ENCODE data around the gene FLOT1. TPM values are rescaled to one million over a fixed set of nuclear protein-coding genes. Genes with fewer than 3 reads are reported as not detected.

FLOT1 gene
- total and polyA plus RNA-seq, 2 of the 13 experiments (the other 11 are each of a cell fraction or from before 2014, with no cell fraction given) = 82.3 to 130 TPM

- TF ChIP-seq ZHX1 (CRISPR knock-in tag; IDR thresholded peaks at IDR 0.05; ENCODE audit: low read depth) (peak; percentile 81), HOXA9 (CRISPR knock-in tag; IDR thresholded peaks at IDR 0.05; ENCODE audit: borderline replicate concordance) (peak; percentile 96; the same call in 1 of the 2 replicates), SKI (IDR thresholded peaks at IDR 0.05; ENCODE audit: partially characterized antibody) (peak; percentile 97), ELF4 (CRISPR knock-in tag; IDR thresholded peaks at IDR 0.05; ENCODE audit: borderline replicate concordance) (no peak; the same call in 1 of the 2 replicates), ZSCAN12 (CRISPR knock-in tag; IDR thresholded peaks at IDR 0.05) (peak; percentile 8; the same call in 1 of the 2 replicates), GATAD2A (CRISPR knock-in tag; IDR thresholded peaks at IDR 0.05) (peak; percentile 88), ZMYM3 (CRISPR knock-in tag; IDR thresholded peaks at IDR 0.05) (no peak), SNAPC2 (CRISPR knock-in tag; IDR thresholded peaks at IDR 0.05) (no peak; the same call in none of the 2 replicates), ZNF792 (CRISPR knock-in tag; IDR thresholded peaks at IDR 0.05) (peak; percentile 72; the same call in 1 of the 2 replicates), SNAPC4 (CRISPR knock-in tag; IDR thresholded peaks at IDR 0.05) (peak; percentile 24; the same call in 1 of the 2 replicates), YEATS2 (CRISPR knock-in tag; IDR thresholded peaks at IDR 0.05; ENCODE audit: borderline replicate concordance) (peak; percentile 82)
- TF ChIP-seq, protein P1, sequence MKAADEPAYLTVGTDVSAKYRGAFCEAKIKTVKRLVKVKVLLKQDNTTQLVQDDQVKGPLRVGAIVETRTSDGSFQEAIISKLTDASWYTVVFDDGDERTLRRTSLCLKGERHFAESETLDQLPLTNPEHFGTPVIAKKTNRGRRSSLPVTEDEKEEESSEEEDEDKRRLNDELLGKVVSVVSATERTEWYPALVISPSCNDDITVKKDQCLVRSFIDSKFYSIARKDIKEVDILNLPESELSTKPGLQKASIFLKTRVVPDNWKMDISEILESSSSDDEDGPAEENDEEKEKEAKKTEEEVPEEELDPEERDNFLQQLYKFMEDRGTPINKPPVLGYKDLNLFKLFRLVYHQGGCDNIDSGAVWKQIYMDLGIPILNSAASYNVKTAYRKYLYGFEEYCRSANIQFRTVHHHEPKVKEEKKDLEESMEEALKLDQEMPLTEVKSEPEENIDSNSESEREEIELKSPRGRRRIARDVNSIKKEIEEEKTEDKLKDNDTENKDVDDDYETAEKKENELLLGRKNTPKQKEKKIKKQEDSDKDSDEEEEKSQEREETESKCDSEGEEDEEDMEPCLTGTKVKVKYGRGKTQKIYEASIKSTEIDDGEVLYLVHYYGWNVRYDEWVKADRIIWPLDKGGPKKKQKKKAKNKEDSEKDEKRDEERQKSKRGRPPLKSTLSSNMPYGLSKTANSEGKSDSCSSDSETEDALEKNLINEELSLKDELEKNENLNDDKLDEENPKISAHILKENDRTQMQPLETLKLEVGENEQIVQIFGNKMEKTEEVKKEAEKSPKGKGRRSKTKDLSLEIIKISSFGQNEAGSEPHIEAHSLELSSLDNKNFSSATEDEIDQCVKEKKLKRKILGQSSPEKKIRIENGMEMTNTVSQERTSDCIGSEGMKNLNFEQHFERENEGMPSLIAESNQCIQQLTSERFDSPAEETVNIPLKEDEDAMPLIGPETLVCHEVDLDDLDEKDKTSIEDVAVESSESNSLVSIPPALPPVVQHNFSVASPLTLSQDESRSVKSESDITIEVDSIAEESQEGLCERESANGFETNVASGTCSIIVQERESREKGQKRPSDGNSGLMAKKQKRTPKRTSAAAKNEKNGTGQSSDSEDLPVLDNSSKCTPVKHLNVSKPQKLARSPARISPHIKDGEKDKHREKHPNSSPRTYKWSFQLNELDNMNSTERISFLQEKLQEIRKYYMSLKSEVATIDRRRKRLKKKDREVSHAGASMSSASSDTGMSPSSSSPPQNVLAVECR (CRISPR knock-in tag; IDR thresholded peaks at IDR 0.05; ENCODE audit: borderline replicate concordance) = peak; percentile 87
Observed at GRCh38 chr6:30742316-30743098, at the start of gene FLOT1 (continued).
